ENCODE results near the gene SRRM2.

The SRRM2 gene

DNA sequence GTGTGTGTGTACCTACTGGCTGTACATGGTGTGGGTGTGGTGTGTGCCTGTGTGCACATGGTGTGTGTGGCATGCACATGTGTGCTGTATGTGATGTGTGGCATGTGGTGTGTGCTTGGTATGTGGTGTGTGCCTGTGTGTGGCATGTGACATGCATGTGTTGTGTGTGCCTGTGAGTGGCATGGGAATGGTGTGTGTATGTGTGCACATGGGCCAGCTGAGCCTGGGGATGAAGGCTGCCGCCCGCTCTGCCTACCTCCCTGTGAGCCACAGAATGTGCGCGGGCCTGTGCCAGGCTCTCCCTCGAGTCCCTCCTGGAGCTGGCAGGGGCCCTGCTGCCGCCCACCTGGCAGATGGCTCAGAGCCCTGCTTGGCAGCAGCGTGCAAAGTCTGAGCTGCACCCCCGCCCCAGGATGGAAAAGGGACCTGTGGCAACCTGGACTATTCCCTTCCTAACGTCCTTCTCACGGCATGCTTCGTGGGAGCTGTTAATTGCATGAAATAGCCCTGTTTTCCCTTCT, 41.7 kb upstream of the SRRM2 start:
- no peak for DNase-seq (ENCODE audit: low read depth)
- TF ChIP-seq, protein P1, sequence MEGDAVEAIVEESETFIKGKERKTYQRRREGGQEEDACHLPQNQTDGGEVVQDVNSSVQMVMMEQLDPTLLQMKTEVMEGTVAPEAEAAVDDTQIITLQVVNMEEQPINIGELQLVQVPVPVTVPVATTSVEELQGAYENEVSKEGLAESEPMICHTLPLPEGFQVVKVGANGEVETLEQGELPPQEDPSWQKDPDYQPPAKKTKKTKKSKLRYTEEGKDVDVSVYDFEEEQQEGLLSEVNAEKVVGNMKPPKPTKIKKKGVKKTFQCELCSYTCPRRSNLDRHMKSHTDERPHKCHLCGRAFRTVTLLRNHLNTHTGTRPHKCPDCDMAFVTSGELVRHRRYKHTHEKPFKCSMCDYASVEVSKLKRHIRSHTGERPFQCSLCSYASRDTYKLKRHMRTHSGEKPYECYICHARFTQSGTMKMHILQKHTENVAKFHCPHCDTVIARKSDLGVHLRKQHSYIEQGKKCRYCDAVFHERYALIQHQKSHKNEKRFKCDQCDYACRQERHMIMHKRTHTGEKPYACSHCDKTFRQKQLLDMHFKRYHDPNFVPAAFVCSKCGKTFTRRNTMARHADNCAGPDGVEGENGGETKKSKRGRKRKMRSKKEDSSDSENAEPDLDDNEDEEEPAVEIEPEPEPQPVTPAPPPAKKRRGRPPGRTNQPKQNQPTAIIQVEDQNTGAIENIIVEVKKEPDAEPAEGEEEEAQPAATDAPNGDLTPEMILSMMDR (IDR thresholded peaks at IDR 0.05; ENCODE audit: control insufficient read depth, insufficient read depth, low read depth, low read length, missing control alignments), result no peak
- H3K4me3 ChIP-seq (ENCODE audit: control insufficient read depth, low read depth, low read length), result no peak overlapping the region

DNA sequence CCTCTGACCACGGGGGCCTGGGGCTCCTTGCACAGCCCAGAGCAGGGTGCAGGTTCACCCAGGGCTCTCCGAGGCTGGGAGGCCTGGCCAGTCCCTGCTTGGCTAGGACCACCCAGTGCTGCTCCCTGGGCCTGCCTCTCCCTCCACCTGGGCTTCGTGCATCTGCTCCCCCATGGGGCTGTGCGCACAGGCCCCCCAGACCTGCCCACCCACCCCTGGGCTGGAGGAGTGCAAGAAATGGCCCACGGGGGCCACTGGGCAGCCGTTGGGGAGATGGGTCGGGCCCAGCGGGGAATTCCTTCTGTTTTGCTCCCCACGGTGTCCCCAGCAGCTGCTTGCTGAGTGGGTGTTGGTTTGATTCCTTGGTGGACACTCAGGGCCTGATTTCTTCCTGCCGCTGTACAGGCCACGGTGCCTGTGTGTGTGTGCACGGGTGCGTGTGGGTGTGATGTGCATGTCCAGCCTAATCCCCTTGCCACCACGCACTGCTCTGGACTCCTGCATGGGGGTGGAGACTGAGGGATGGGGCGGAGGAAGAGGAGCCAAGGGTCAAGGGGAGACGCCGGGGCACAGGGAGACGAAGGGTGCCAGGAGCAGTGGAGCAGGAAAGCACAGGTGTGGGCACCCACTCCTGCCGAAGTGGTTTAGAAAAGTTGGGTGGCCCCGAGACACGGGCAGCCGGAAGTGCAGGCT, 40.9 kb upstream of the SRRM2 start:
- no peak overlapping the region for H3K4me3 ChIP-seq (ENCODE audit: control insufficient read depth, low read depth, low read length)
- DNase-seq (ENCODE audit: low read depth), result no peak
- TF ChIP-seq, protein P1 (IDR thresholded peaks at IDR 0.05; ENCODE audit: control insufficient read depth, insufficient read depth, low read depth, low read length, missing control alignments), result no peak

DNA sequence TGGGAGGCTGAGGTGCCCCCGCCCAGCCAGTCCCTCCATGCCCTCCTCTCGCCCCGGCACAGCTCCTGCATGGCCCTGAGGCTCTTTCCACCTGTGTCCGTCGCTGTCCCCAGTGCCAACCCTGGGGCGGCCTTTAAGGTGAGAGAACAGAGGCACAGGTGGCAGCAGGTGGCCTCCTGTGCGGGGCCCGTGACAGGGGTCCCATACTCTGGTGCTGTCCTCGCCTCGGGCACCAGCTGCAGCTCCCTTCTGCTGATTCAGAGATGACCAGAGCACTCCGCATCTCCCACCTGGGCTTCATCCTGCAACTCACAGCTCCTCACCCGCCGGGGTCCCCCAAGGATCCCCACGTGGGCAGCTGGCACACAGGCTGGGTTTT, 40.4 kb upstream of the SRRM2 start:
- H3K4me3 ChIP-seq (ENCODE audit: control insufficient read depth, low read depth, low read length), result no peak overlapping the region
- DNase-seq (ENCODE audit: low read depth), result no peak
- TF ChIP-seq, protein P1 (IDR thresholded peaks at IDR 0.05; ENCODE audit: control insufficient read depth, insufficient read depth, low read depth, low read length, missing control alignments), result no peak

DNA sequence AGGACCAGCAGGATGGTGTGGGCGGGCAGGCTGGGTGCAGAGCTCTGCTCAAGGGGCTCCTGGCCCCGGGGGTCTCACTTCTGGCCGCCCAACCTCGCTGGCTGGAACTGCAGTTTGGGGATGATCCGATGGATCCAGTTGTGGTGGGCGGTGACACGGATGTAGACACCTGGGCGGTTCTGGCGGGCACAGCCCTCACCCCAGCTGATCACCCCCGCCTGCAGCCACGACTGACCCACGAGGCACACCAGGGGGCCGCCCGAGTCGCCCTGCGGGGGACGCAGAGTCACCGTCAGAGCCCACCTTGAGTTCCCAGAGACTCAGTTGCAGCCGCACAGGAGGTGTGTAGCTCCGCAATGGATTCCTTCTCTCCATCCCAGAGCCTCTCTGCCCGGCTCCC, 39.9 kb upstream of the SRRM2 start:
- no peak for DNase-seq (ENCODE audit: low read depth)
- H3K4me3 ChIP-seq (ENCODE audit: control insufficient read depth, low read depth, low read length), result no peak overlapping the region
- TF ChIP-seq, protein P1 (IDR thresholded peaks at IDR 0.05; ENCODE audit: control insufficient read depth, insufficient read depth, low read depth, low read length, missing control alignments), result no peak

DNA sequence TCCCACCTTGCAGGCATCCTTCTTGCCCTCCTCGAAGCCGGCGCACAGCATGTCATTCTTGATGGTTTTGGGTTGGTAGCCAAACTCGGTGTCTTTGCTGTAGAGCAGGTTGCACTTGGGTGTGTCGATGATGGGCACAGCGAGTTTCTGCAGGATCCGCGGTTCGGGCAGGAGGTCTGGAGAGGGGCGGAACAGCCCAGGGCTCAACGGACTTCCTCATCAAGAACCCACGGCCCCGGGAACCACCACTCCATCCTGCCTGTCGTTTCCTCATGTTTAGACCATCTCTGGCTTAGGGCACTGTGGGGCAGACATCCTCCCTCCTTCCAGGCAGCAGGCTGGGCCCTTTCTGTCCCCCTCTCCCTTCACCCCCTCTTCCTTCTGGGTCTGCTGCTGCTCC, 38.9 kb upstream of the SRRM2 start:
- no peak overlapping the region for H3K4me3 ChIP-seq (ENCODE audit: control insufficient read depth, low read depth, low read length)
- TF ChIP-seq, protein P1 (IDR thresholded peaks at IDR 0.05; ENCODE audit: control insufficient read depth, insufficient read depth, low read depth, low read length, missing control alignments), result no peak
- DNase-seq (ENCODE audit: low read depth), result no peak

DNA sequence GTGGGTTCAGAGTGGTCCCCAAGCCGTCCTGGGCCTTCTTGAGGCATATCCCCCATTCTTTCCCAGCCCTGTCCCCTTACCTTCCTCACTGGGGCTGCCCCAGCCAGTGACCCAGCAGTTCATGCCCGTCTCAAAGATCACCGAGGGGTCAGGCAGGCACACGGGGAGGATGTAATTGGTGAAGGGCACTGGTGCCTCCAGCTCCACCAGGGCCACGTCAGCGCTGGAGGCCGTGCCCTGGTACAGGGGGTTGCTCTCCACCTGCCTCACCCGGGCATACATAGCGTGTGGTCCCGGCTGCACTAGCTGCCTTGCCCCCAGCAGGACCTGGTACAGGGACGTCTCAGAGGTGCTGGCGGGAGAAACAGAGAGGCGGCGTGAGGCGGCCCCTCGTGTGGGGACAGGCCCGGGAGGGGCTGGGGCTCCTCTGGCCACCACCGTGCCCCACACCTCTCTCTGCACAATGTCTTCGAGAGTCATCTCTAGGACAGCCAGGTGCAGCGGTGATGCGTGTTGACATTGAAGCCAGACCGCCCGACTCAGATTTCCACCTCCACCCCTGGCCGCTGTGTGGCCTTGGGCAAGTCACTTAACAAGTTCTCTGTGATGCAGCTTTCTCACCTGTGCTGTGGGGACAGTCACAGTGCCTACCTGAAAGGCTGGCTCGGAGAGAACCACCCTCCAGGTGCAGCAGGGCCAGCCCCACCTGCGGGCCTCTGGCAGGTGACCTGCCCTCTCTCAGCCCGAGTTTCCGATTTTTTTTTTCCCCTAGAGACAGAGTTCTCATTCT, 38.3 kb upstream of the SRRM2 start:
- TF ChIP-seq, protein P1 (IDR thresholded peaks at IDR 0.05; ENCODE audit: control insufficient read depth, insufficient read depth, low read depth, low read length, missing control alignments), result no peak
- H3K4me3 ChIP-seq (ENCODE audit: control insufficient read depth, low read depth, low read length), result no peak overlapping the region
- no peak for DNase-seq (ENCODE audit: low read depth)
